Ishikawa (cell line): ENCODE data around the gene CFL1.

Experiments
- CEBPB ChIP-seq: IDR thresholded peaks from 2 replicates; pipeline ENCODE4 v1.6.1; 2012
- CREB1 ChIP-seq: IDR thresholded peaks from 2 replicates; pipeline ENCODE4 v1.6.1; 2012; ENCODE audit warnings: low read depth
- EGR1 ChIP-seq: IDR thresholded peaks from 2 replicates; pipeline ENCODE4 v1.6.1; 2012
- EP300 ChIP-seq: IDR thresholded peaks from 2 replicates; pipeline ENCODE4 v1.6.1; 2012; ENCODE audit warnings: borderline replicate concordance
- FOXM1 ChIP-seq: IDR thresholded peaks from 2 replicates; pipeline ENCODE4 v1.6.1; 2012; ENCODE audit warnings: low read depth, borderline replicate concordance
- MAX ChIP-seq: IDR thresholded peaks from 2 replicates; pipeline ENCODE4 v1.6.1; 2012
- NFIC ChIP-seq: IDR thresholded peaks from 2 replicates; pipeline ENCODE4 v1.6.1; 2012
- RAD21 ChIP-seq: IDR thresholded peaks from 2 replicates; pipeline ENCODE4 v1.6.1; 2012; ENCODE audit warnings: low read depth
- REST ChIP-seq: IDR thresholded peaks from 2 replicates; pipeline ENCODE4 v1.6.1; 2012; ENCODE audit warnings: low read depth, mild to moderate bottlenecking
- TAF1 ChIP-seq: IDR thresholded peaks from 2 replicates; pipeline ENCODE4 v1.6.1; 2012; ENCODE audit warnings: low read depth, mild to moderate bottlenecking
- TCF12 ChIP-seq: IDR thresholded peaks from 2 replicates; pipeline ENCODE4 v1.6.1; 2012; ENCODE audit warnings: low read depth
- TEAD4 ChIP-seq: IDR thresholded peaks from 2 replicates; pipeline ENCODE4 v1.6.1; 2012
- USF1 ChIP-seq: IDR thresholded peaks from 2 replicates; pipeline ENCODE4 v1.6.1; 2012
- YY1 ChIP-seq: IDR thresholded peaks from 2 replicates; pipeline ENCODE4 v1.6.1; 2012; ENCODE audit warnings: low read depth
- ZBTB7A ChIP-seq: IDR thresholded peaks from 2 replicates; pipeline ENCODE4 v1.6.1; 2012; ENCODE audit warnings: low read depth

CFL1 gene

GRCh38 chr11:65863889-65864705 is 6.1 kb upstream of the CFL1 start:
- TF ChIP-seq REST, result no peak
- TF ChIP-seq TCF12, result no peak
- no peak for TF ChIP-seq USF1
- no peak for TF ChIP-seq TAF1
- TF ChIP-seq EGR1, result no peak
- no peak for TF ChIP-seq YY1
- TF ChIP-seq EP300, result no peak
- TF ChIP-seq CREB1, result no peak
- TF ChIP-seq FOXM1, result no peak
- TF ChIP-seq MAX, result no peak
- TF ChIP-seq ZBTB7A, result no peak
- TF ChIP-seq TEAD4, result no peak
- no peak for TF ChIP-seq CEBPB
- no peak for TF ChIP-seq NFIC
- TF ChIP-seq RAD21, result no peak

- no peak for TF ChIP-seq TCF12
Observed at GRCh38 chr11:65862941-65863888, 5.2 kb upstream of the CFL1 start.

- no peak for TF ChIP-seq MAX
- TF ChIP-seq CREB1, result no peak
- no peak for TF ChIP-seq TAF1
- TF ChIP-seq EGR1, result no peak
- no peak for TF ChIP-seq EP300
- TF ChIP-seq TCF12, result no peak
- TF ChIP-seq USF1, result no peak
- TF ChIP-seq RAD21, result no peak
Observed at GRCh38 chr11:65862191-65862735, 4.3 kb upstream of the CFL1 start.

GRCh38 chr11:65861533-65862183 is 3.7 kb upstream of the CFL1 start:
- TF ChIP-seq YY1 (no peak), USF1 (no peak), EP300 (no peak)

- TF ChIP-seq USF1 (no peak), EGR1 (no peak)
Observed at GRCh38 chr11:65861165-65861505, 3.2 kb upstream of the CFL1 start.

GRCh38 chr11:65860278-65861164 is 2.5 kb upstream of the CFL1 start, which contains the start of gene MUS81:
TSS of gene MUS81 (plus strand) at chr11:65860433. CDS start at chr11:65860754, 321 bp downstream.
- TF ChIP-seq RAD21 (peak; percentile 8; the same call in 1 of the 2 replicates), EP300 (no peak; the same call in 1 of the 2 replicates), ZBTB7A (peak; percentile 60), TEAD4 (no peak), TCF12 (no peak; the same call in none of the 2 replicates), YY1 (peak; percentile 83), USF1 (peak; percentile 22; the same call in 1 of the 2 replicates), TAF1 (peak; percentile 76), NFIC (peak; percentile 87), MAX (peak; percentile 44), EGR1 (peak; percentile 37)
